Measurements from ENCODE around the gene POLR2F.

- no peak for TF ChIP-seq CTCF (IDR thresholded peaks at IDR 0.05)
- no peak for TF ChIP-seq EZH2 (IDR thresholded peaks at IDR 0.05)
- no peak for TF ChIP-seq EZH2phosphoT487 (IDR thresholded peaks at IDR 0.05)
These were observed 63.0 kb downstream of the POLR2F start for GRCh38 chr22:38016182-38017151.

Data from neural progenitor cell (in vitro differentiated cells).